OCI-LY1 (cell line): Measurements from ENCODE around the gene PAGR1.

Experiments used
- EZH2 ChIP-seq: fragments of 200-600 bp; sonication (generic), shearing (Covaris generic); IDR thresholded peaks from 2 replicates; pipeline ENCODE4 v1.8.0; 2017; ENCODE audit warnings: borderline replicate concordance, mixed run types, mild to moderate bottlenecking, antibody characterized with exemption, low read length, moderate library complexity, mixed read lengths
- TF ChIP-seq, protein P1 (sequence below): fragments of 200-600 bp; sonication (generic), shearing (Covaris generic); IDR thresholded peaks from 2 replicates; pipeline ENCODE4 v1.5.1; 2017; ENCODE audit warnings: mild to moderate bottlenecking, antibody characterized with exemption, low read length, moderate library complexity, mixed read lengths

DNA sequence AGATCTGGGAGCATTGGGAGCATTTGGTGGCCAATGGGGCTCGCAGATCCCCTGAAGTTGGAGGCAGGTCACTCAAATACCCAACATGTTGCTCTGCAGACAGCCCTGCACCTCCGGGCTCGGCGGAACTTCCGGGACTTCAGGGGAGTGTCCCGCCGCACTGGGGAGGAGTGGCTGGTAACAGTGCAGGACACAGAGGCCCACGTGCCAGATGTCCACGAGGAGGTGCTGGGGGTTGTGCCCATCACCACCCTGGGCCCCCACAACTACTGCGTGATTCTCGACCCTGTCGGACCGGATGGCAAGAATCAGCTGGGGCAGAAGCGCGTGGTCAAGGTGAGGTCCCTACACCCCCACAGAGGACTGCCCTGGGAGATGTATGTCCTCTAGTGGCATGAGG, 20.7 kb downstream of the PAGR1 start:
- TF ChIP-seq EZH2, result no peak
- TF ChIP-seq, protein P1, sequence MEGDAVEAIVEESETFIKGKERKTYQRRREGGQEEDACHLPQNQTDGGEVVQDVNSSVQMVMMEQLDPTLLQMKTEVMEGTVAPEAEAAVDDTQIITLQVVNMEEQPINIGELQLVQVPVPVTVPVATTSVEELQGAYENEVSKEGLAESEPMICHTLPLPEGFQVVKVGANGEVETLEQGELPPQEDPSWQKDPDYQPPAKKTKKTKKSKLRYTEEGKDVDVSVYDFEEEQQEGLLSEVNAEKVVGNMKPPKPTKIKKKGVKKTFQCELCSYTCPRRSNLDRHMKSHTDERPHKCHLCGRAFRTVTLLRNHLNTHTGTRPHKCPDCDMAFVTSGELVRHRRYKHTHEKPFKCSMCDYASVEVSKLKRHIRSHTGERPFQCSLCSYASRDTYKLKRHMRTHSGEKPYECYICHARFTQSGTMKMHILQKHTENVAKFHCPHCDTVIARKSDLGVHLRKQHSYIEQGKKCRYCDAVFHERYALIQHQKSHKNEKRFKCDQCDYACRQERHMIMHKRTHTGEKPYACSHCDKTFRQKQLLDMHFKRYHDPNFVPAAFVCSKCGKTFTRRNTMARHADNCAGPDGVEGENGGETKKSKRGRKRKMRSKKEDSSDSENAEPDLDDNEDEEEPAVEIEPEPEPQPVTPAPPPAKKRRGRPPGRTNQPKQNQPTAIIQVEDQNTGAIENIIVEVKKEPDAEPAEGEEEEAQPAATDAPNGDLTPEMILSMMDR, result no peak
